OCI-LY3 (cell line): ENCODE data around the gene PPIL1.

Experiments used
- H2AFZ ChIP-seq: fragments of 200-600, 300-600 bp; shearing (Covaris generic); 2 replicates; pipeline ENCODE4 v1.6.0; 2014; ENCODE audit warnings: antibody characterized with exemption, low read depth, low read length
- H3K27ac ChIP-seq: fragments of 200-600, 300-600 bp; sonication (generic); 2 replicates; pipeline ENCODE4 v1.5.1; 2014; ENCODE audit warnings: mild to moderate bottlenecking, low read length, moderate library complexity, mixed read lengths
- H3K27me3 ChIP-seq: fragments of 200-600, 300-600 bp; sonication (generic); 2 replicates; pipeline ENCODE4 v1.6.1; 2014; ENCODE audit warnings: low read depth, low read length, mixed read lengths
- H3K36me3 ChIP-seq: fragments of 200-600, 300-600 bp; sonication (generic); replicated peaks from 2 replicates; pipeline ENCODE3; 2014; ENCODE audit warnings: low read depth, low read length, mixed read lengths
- H3K4me1 ChIP-seq: fragments of 300-600, 200-600 bp; sonication (generic); 2 replicates; pipeline ENCODE4 v1.6.1; 2014; ENCODE audit warnings: low read length, mixed read lengths
- H3K4me2 ChIP-seq: fragments of 200-600, 300-600 bp; sonication (generic); 2 replicates; pipeline ENCODE4 v1.6.1; 2014; ENCODE audit warnings: low read length, mixed read lengths
- H3K4me3 ChIP-seq: fragments of 300-600, 200-600 bp; sonication (generic); 2 replicates; pipeline ENCODE4 v1.5.1; 2014; ENCODE audit warnings: antibody characterized with exemption, mild to moderate bottlenecking, low read length, moderate library complexity
- H3K79me2 ChIP-seq: fragments of 300-600, 200-600 bp; shearing (Covaris generic); 2 replicates; pipeline ENCODE4 v1.6.1; 2014; ENCODE audit warnings: mild to moderate bottlenecking, low read length, mixed read lengths
- H3K9ac ChIP-seq: fragments of 300-600, 200-600 bp; shearing (Covaris generic); 2 replicates; pipeline ENCODE4 v1.6.0; 2014; ENCODE audit warnings: mild to moderate bottlenecking, low read length, moderate library complexity
- H3K9me3 ChIP-seq: fragments of 200-600, 300-600 bp; shearing (Covaris generic); 2 replicates; pipeline ENCODE4 v1.6.1; 2014; ENCODE audit warnings: low read length, mixed read lengths; ENCODE audit not compliant: insufficient read depth
- H4K20me1 ChIP-seq: fragments of 200-600, 300-600 bp; sonication (generic); 2 replicates; pipeline ENCODE4 v1.6.1; 2016; ENCODE audit warnings: low read length, mixed read lengths; ENCODE audit not compliant: insufficient read depth
- CTCF ChIP-seq: fragments of 200-600, 300-600 bp; sonication (generic); IDR thresholded peaks from 2 replicates; pipeline ENCODE4 v1.5.1; 2014; ENCODE audit warnings: antibody characterized with exemption, low read length, low read depth
- EZH2phosphoT487 ChIP-seq: fragments of 200-600 bp; shearing (Covaris generic); IDR thresholded peaks from 2 replicates; pipeline ENCODE4 v1.6.1; 2018; ENCODE audit warnings: antibody characterized with exemption, mixed run types, low read depth

PPIL1 gene

DNA sequence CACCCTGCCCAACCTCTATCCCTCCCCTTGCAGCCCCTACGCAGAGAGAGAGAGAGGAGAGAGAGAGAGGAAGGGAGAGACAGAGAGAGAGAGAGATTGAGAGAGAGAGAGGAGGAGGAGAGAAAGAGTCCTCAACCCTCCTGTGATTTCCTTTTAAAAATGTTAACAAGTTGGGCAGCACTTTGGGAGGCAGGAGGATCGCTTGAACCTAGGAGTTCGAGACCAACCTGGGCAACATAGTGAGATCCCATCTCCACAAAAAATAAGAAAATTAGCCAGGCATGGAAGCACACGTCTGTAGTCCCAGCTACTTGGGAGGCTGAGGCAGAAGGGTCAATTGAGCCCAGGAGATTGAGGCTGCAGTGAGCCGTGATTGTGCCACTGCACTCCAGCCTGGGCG, 65.4 kb downstream of the PPIL1 start:
- no peaks in the 10 kb centered on the region for H3K4me1 ChIP-seq
- H3K4me3 ChIP-seq = no peak overlapping the region

GRCh38 chr6:36808634-36809033, 66.0 kb downstream of the PPIL1 start:
- no peak for TF ChIP-seq EZH2phosphoT487
- TF ChIP-seq CTCF = no peak
- H3K79me2 ChIP-seq = no peaks in the 10 kb centered on the region

More for the DNA sequence above, 65.4 kb downstream of the PPIL1 start:
- no peak for TF ChIP-seq CTCF
- TF ChIP-seq EZH2phosphoT487 = no peak
- H3K36me3 ChIP-seq = no peaks in the 10 kb centered on the region
- no peaks in the 10 kb centered on the region for H3K9me3 ChIP-seq
- H3K27me3 ChIP-seq = peaks cover 17% of the 10 kb centered on the region
- H3K9ac ChIP-seq = no peak overlapping the region
- no peaks in the 10 kb centered on the region for H4K20me1 ChIP-seq
- no peak overlapping the region for H2AFZ ChIP-seq
- H3K27ac ChIP-seq = no peak overlapping the region
- H3K79me2 ChIP-seq = no peaks in the 10 kb centered on the region
- H3K4me2 ChIP-seq = no peak overlapping the region

GRCh38 chr6:36807750-36808149, 66.9 kb downstream of the PPIL1 start:
- no peaks in the 10 kb centered on the region for H3K4me1 ChIP-seq
- TF ChIP-seq EZH2phosphoT487 (no peak), CTCF (no peak)
- no peak overlapping the region for H3K4me3 ChIP-seq
- H2AFZ ChIP-seq = no peak overlapping the region
- H3K4me2 ChIP-seq = no peak overlapping the region
- H3K36me3 ChIP-seq = no peaks in the 10 kb centered on the region
- no peak overlapping the region for H3K27ac ChIP-seq
- no peak overlapping the region for H3K9ac ChIP-seq
- H3K79me2 ChIP-seq = no peaks in the 10 kb centered on the region
- H4K20me1 ChIP-seq = no peaks in the 10 kb centered on the region
- no peaks in the 10 kb centered on the region for H3K9me3 ChIP-seq
- peaks cover 17% of the 10 kb centered on the region for H3K27me3 ChIP-seq

More at GRCh38 chr6:36808634-36809033, 66.0 kb downstream of the PPIL1 start:
- no peaks in the 10 kb centered on the region for H4K20me1 ChIP-seq
- no peak overlapping the region for H3K9ac ChIP-seq
- H3K36me3 ChIP-seq = no peaks in the 10 kb centered on the region
- H3K27me3 ChIP-seq = peaks cover 17% of the 10 kb centered on the region
- no peaks in the 10 kb centered on the region for H3K9me3 ChIP-seq
- no peak overlapping the region for H3K27ac ChIP-seq
- no peaks in the 10 kb centered on the region for H3K4me1 ChIP-seq
- no peak overlapping the region for H3K4me3 ChIP-seq
- H3K4me2 ChIP-seq = no peak overlapping the region
- H2AFZ ChIP-seq = no peak overlapping the region

DNA sequence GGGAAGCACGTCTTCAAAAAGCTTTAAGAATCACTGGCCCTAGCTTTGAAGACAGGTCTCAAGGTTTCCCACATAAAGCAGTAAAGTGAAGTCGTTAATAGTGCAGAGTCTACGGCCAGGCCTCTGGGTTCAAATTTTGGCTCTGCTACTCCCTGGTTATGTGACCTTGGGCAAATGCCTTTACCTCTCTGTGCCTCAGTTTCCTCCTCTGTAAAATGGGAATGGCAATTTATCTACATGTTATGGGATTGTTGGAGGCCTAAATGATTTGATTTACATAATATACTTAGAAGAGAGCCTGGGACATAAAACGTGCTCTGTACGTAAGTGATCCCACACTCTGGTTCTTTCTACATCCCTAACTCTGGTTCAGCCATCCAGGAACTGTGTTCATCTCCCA, 67.5 kb downstream of the PPIL1 start:
- no peak overlapping the region for H3K9ac ChIP-seq
- TF ChIP-seq CTCF = no peak
- no peaks in the 10 kb centered on the region for H3K36me3 ChIP-seq
- H3K79me2 ChIP-seq = no peaks in the 10 kb centered on the region
- H2AFZ ChIP-seq = no peak overlapping the region
- H3K27me3 ChIP-seq = peaks cover 17% of the 10 kb centered on the region
- H3K4me2 ChIP-seq = no peak overlapping the region
- no peak overlapping the region for H3K27ac ChIP-seq
- H3K4me1 ChIP-seq = no peaks in the 10 kb centered on the region
- H4K20me1 ChIP-seq = no peaks in the 10 kb centered on the region
- no peak overlapping the region for H3K4me3 ChIP-seq
- no peaks in the 10 kb centered on the region for H3K9me3 ChIP-seq
